Measurements from ENCODE around the gene STON2. TPM values are rescaled to one million over a fixed set of nuclear protein-coding genes. Genes with fewer than 3 reads are reported as not detected.
A peak's percentile ranks its signal among the peaks of the same experiment; 100 is the strongest.

STON2 gene
- total and polyA plus RNA-seq, 9 donors: 4.8 to 28.7 (median 17.3) TPM

- Histone ChIP-seq H3K36me3 (no peaks in the 10 kb centered on the region), H3K9me3 (no peaks in the 10 kb centered on the region), H3K4me3 (no peak overlapping the region), H3K4me1 (ENCODE audit: insufficient read depth) (peaks cover 11% of the 10 kb centered on the region), H3K27ac (no peak overlapping the region), H3K27me3 (no peaks in the 10 kb centered on the region)
- intact Hi-C loops (cut with DNase I): no loop called here
- 11 to 31% (median 20%) methylated on average over 6 of the region's 6 CpGs for WGBS, 3 donors
- no peak for DNase-seq
- no peak for TF ChIP-seq EP300 (IDR thresholded peaks at IDR 0.05)
These were observed 33.9 kb downstream of the STON2 start for GRCh38 chr14:81366214-81366613.

- Histone ChIP-seq H3K27ac (peak overlapping the region in 1 of 2 donors; percentile 40), H3K27me3 (no peaks in the 10 kb centered on the region), H3K4me1 (ENCODE audit: insufficient read depth) (peaks cover 12% of the 10 kb centered on the region), H3K36me3 (no peaks in the 10 kb centered on the region), H3K4me3 (no peak overlapping the region), H3K9me3 (no peaks in the 10 kb centered on the region)
- DNase-seq: no peak
- WGBS, 3 donors: 7 to 20% (median 13%) methylated on average over 4 of the region's 4 CpGs
- TF ChIP-seq POLR2A (IDR thresholded peaks at IDR 0.05) (no peak), CTCF (IDR thresholded peaks at IDR 0.05) (no peak), EP300 (IDR thresholded peaks at IDR 0.05) (no peak)
- intact Hi-C loops (cut with DNase I): no loop called here
These were observed 36.3 kb downstream of the STON2 start for GRCh38 chr14:81363746-81364378.

- no peaks in the 10 kb centered on the region for H3K9me3 ChIP-seq
- intact Hi-C loops (cut with DNase I): no loop called here
- WGBS, 3 donors: 85 to 93% (median 87%) methylated on average over 5 of the region's 5 CpGs
- no peak overlapping the region for H3K27ac ChIP-seq
- TF ChIP-seq POLR2A (IDR thresholded peaks at IDR 0.05) (no peak), CTCF (IDR thresholded peaks at IDR 0.05) (no peak), EP300 (IDR thresholded peaks at IDR 0.05) (no peak)
- no peak overlapping the region for H3K4me3 ChIP-seq
- DNase-seq: no peak
- no peaks in the 10 kb centered on the region for H3K27me3 ChIP-seq
- no peaks in the 10 kb centered on the region for H3K4me1 ChIP-seq (ENCODE audit: insufficient read depth)
- H3K36me3 ChIP-seq: no peaks in the 10 kb centered on the region
These were observed 46.3 kb downstream of the STON2 start for GRCh38 chr14:81353691-81354323.

- Histone ChIP-seq H3K27ac (no peak overlapping the region), H3K4me3 (no peak overlapping the region), H3K4me1 (ENCODE audit: insufficient read depth) (no peaks in the 10 kb centered on the region), H3K36me3 (no peaks in the 10 kb centered on the region), H3K9me3 (no peaks in the 10 kb centered on the region), H3K27me3 (no peaks in the 10 kb centered on the region)
- intact Hi-C loops (cut with DNase I): no loop called here
- no peak for TF ChIP-seq POLR2A (IDR thresholded peaks at IDR 0.05)
- no peak for TF ChIP-seq CTCF (IDR thresholded peaks at IDR 0.05)
- TF ChIP-seq EP300 (IDR thresholded peaks at IDR 0.05): no peak
- 87 to 89% (median 89%) methylated on average over 2 of the region's 2 CpGs for WGBS, 3 donors
- no peak for DNase-seq
These were observed 47.7 kb downstream of the STON2 start for GRCh38 chr14:81352413-81352812.

- Histone ChIP-seq H3K4me3 (no peak overlapping the region), H3K9me3 (no peaks in the 10 kb centered on the region), H3K4me1 (ENCODE audit: insufficient read depth) (no peaks in the 10 kb centered on the region), H3K27ac (no peak overlapping the region), H3K27me3 (no peaks in the 10 kb centered on the region), H3K36me3 (no peaks in the 10 kb centered on the region)
- TF ChIP-seq POLR2A (IDR thresholded peaks at IDR 0.05): no peak
- TF ChIP-seq CTCF (IDR thresholded peaks at IDR 0.05): no peak
- no peak for TF ChIP-seq EP300 (IDR thresholded peaks at IDR 0.05)
- no peak for DNase-seq
- intact Hi-C loops (cut with DNase I): no loop called here
These were observed 48.9 kb downstream of the STON2 start for GRCh38 chr14:81351205-81351604.

All from ovary (tissue), 9 donors.